D721Med (cell line): ENCODE data around the gene GALNT18.
"Not testable (repeated sequence)": the region's sequence is repeated elsewhere in the genome, so short reads cannot be mapped to it uniquely, and the experiment has no call there.

Source experiments
- DNase-seq: peaks from one replicate; pipeline ENCODE4 v3.0.0; 2011; ENCODE audit warnings: low spot score; ENCODE audit not compliant: insufficient read length
- FAIRE-seq: peaks from 2 replicates; lab custom pipeline; 2011; peaks lifted over from hg19 to GRCh38; lab: Jason Lieb, UNC
- TF ChIP-seq, protein P1 (sequence below): IDR thresholded peaks from 2 replicates; pipeline ENCODE4 v1.5.1; 2012; ENCODE audit warnings: mild to moderate bottlenecking, control low read depth; ENCODE audit not compliant: insufficient read depth; ENCODE audit errors: missing control alignments

Gene GALNT18

DNA sequence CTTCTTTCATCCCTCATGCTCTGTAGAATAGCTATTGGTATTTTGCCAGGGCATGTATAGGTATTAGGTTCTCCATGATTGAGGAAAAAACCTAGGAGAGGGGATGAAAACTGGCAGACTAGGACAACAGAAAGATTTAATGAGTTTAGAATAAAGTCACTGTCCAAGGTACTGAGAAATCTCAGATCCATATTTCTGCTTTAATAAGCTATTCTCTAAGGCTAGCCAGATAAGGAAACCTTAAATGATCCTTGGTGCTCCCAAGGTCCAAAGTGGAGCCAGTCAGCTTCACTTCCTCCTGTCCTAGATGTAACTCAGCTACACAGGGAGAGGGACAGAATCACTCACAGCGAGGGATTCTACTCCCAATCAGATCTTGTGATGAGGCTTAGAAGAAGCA lies 255.0 kb downstream of the GALNT18 start:
- DNase-seq, result no peak
- TF ChIP-seq, protein P1, sequence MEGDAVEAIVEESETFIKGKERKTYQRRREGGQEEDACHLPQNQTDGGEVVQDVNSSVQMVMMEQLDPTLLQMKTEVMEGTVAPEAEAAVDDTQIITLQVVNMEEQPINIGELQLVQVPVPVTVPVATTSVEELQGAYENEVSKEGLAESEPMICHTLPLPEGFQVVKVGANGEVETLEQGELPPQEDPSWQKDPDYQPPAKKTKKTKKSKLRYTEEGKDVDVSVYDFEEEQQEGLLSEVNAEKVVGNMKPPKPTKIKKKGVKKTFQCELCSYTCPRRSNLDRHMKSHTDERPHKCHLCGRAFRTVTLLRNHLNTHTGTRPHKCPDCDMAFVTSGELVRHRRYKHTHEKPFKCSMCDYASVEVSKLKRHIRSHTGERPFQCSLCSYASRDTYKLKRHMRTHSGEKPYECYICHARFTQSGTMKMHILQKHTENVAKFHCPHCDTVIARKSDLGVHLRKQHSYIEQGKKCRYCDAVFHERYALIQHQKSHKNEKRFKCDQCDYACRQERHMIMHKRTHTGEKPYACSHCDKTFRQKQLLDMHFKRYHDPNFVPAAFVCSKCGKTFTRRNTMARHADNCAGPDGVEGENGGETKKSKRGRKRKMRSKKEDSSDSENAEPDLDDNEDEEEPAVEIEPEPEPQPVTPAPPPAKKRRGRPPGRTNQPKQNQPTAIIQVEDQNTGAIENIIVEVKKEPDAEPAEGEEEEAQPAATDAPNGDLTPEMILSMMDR, result no peak
- FAIRE-seq, result no peak

DNA sequence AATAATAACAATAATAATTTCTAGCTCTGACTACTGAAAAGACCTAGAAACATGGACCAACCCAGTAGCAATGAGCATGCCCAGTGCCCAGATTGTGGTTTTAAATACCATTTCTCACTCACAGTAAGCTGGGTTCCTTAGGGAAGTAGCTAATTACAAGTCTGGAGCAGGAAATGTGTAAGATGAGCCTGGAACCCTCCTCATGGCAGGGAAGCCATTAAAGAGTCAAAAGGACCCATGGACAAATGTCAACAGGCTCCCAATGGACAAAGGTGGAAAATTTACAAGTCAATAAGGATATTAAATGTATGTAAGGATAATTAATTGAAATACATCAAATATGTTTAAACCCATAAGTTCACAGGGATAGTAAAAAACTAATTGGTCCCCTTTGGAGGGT lies 258.1 kb downstream of the GALNT18 start:
- DNase-seq (no peak), FAIRE-seq (no peak)
- TF ChIP-seq, protein P1, result no peak

DNA sequence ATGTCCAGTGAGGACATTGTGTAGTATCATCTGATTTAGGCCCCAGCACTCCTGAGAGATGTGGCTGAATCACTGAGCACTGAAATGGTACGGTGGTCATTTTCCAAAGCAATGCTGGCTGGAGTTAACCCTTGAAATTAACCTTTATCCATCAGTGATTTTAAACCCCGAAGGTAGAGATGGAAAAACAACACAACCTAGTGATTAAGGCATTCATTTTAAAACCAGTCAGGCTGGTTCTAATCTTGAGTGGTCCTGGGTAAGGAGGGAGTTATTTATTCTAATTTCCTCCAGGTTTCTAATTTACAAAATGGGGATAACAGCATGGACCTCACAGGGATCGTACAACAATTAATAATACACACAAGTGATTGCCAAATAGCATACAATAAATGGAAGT lies 262.2 kb downstream of the GALNT18 start:
- FAIRE-seq (no peak), DNase-seq (no peak)
- TF ChIP-seq, protein P1, result no peak

DNA sequence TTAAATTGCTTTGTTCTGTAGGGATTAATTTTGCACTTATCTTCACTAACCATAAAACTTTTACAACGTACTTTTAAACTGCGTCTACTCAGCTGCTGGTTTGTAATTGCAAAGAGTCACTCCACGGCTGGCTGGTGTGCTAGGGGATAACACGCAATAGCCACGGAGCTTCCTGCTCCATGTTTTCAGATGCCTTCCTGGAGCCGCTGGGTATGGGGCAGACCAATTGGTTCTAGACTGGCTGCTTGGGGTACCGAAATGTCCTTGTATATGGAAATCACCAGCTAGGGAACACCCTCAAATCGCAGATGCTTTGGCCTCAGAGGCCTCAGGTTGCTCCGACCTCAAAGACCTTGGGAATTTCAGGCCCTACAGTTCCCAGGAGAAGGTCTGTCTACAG lies 265.0 kb downstream of the GALNT18 start:
- TF ChIP-seq, protein P1, result no peak
- DNase-seq, result no peak
- FAIRE-seq, result no peak

- not testable (repeated sequence) for DNase-seq
These were observed 268.9 kb downstream of the GALNT18 start, which contains the start of gene CSNK2A3 for GRCh38 chr11:11352878-11353277. Gene CSNK2A3, minus strand, starts transcription at chr11:11353250. Its CDS starts 131 bp downstream, at chr11:11353119.

DNA sequence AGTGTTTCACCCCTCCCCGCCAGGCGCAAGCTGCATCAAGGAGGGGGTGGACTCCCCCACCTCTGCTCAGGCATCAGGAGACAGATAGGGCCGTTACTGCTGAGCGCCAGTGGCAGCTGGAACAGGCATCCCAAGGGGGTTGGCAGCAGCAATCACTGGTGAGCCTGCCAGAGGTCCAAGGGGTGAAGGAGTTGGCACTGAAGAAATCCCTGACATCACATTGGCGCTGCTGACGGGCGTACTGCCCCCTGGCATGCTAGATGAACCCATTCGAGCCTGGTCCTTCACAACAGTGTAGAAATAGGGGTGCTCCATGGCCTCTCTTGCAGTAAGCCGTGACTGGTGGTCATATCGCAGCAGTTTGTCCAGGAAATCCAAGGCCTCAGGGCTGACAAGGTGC lies 270.0 kb downstream of the GALNT18 start:
- FAIRE-seq, DNase-seq: not testable (repeated sequence)

More at GRCh38 chr11:11352878-11353277, 268.9 kb downstream of the GALNT18 start, which contains the start of gene CSNK2A3:
- FAIRE-seq, result not testable (repeated sequence)

DNA sequence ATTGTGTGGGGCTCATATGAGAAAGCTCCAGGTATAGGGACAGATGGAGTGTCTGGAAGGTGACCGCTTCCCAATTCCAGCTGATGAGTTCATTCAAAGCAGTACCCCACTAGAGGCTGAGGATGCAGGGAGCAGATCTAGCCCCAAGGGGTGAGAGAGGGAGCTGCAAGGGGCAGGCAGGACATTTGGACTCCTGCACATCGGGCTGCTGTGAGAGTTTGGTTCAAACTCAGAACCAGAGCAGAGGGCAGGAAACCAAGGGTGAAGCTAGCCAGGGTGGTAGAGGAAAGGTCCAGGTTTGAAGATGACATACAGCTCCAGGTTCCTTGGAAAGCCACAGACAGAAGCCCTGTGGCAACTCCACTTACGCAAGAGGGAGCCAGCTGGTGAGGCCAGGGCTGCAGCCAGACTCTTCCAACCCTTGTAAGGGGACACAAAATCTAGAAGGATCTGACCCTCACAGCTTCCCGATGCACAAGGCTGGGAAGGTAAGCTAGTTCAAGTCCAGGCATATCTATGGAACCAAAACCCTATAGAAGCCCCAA lies 270.7 kb downstream of the GALNT18 start:
- DNase-seq, result no peak
- FAIRE-seq, result no peak
- TF ChIP-seq, protein P1, result no peak

DNA sequence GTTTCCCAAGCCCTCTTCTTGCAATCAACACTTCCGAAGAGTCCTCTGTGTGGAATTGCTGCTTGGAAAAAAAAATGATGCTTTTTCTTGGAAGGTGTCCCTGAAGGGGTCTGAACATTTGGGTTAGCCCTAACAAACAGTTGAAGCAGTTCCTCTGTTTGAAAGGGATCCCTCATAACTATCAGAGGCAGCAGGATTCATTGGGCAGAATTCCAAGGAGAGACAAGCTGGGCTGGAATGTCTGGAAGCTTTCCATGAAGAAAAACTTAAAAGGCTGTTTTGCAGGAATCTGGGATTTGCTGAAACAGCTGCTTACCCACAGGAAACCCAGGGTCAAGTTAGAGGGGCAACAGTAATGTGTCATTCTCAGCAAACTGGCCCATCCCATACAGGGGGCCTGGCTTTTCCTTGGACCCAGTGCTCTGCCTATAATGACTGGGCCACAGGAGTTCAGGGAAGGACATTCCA lies 271.9 kb downstream of the GALNT18 start:
- no peak for FAIRE-seq
- TF ChIP-seq, protein P1, result no peak
- no peak for DNase-seq
